GM18951 (cell line): Measurements from ENCODE around the gene CCDC158.
"Not testable (repeated sequence)": the region's sequence is repeated elsewhere in the genome, so short reads cannot be mapped to it uniquely, and the experiment has no call there.

Source experiments
- POLR2A ChIP-seq: IDR thresholded peaks from 4 replicates; pipeline ENCODE4 v1.6.1; 2011; ENCODE audit warnings: mild to moderate bottlenecking; ENCODE audit not compliant: insufficient read length, insufficient read depth; ENCODE audit errors: extremely low read depth
- in situ Hi-C: fragments of 300-500 bp; cut with MboI; formaldehyde crosslinking; loops from one replicate; pipeline ENCODE4 v1.12.0; 2022; ENCODE audit warnings: low sequenced_read_pairs, mixed read lengths, inconsistent platforms; ENCODE audit not compliant: unreplicated experiment

Gene CCDC158

DNA sequence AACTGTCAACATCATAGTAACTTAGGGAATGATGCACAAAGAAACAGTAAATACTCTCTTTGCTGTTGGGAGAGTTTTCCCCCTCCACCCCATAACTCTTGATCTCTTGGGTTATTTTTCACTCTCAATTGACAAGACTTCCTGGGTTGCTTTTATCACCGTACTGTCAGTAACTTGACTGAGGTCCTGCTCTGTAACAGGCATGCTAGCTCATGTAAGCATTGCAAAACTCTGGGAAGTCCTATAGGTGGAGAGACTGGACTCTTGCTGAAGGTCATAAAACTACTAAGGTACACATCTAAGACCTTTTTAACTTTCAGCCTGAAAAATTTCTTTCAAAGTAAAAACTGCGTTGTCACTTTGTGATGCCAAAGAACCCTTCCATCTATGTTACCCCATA, 25.0 kb upstream of the CCDC158 start:
- in situ Hi-C loops: no loop called here
- TF ChIP-seq POLR2A: no peak

DNA sequence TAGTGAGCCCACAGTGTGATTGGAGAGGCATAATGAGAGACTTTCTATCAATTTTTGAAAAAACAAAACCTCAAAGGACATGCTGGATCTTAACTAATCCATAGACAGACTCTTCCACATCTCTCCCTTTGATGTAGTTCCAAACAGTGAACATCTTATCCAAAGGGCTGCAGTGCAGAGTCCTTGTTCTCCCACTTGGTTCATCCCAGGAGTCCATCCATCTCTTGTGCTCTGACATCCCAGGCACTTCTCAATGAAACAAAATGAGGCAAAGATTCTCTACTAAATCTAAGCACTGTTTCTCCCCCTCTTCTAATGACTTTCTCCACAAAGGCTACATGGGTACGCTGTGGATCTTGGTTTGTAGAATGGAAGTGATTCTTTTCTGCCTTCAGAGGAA, 22.4 kb upstream of the CCDC158 start:
- in situ Hi-C loops: no loop called here
- TF ChIP-seq POLR2A: no peak

DNA sequence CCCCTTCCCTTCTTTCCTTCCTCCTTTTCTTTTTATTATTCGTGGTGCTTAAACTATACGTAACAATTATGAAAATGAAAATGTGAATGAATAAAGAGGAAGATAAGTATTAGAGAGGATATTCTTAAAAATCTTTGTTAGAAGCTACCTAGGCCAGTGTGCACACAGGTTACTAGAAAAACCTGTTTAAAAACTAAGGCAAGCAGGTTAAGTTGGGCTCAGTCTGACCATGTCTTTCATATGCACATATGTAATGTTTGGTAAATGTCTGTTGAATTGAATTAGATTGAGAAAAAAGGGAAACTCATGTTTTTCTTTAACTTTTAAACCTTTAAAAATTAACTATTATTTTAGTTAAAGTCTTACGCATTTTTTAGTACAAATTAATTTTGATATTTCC, 21.9 kb upstream of the CCDC158 start:
- in situ Hi-C loops: no loop called here
- no peak for TF ChIP-seq POLR2A

- TF ChIP-seq POLR2A: no peak
These were observed 20.9 kb upstream of the CCDC158 start for GRCh38 chr4:76441881-76442280.

DNA sequence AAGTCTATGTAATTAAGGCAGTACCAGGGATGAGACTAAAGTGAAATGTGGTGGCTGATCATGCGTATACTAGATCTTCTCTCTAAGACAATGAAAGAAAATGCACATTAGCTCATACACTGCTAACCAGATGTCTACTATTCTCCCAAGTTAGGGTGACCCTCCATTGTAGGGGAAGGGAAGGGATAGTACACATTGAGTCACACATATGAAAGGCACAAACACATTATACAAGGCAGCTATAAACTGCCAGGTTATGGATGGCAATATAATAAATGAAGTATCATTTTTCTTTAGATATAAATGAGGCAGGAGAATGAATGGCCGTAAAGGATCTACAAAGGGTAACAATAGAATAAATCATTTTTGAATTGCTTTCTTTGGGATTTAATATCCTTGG, 18.6 kb upstream of the CCDC158 start:
- in situ Hi-C loops: no loop called here
- no peak for TF ChIP-seq POLR2A

More at GRCh38 chr4:76441881-76442280, 20.9 kb upstream of the CCDC158 start:
- in situ Hi-C loops: no loop called here

- in situ Hi-C loops: no loop called here
- TF ChIP-seq POLR2A: no peak
These were observed 14.8 kb upstream of the CCDC158 start for GRCh38 chr4:76435528-76436319.

DNA sequence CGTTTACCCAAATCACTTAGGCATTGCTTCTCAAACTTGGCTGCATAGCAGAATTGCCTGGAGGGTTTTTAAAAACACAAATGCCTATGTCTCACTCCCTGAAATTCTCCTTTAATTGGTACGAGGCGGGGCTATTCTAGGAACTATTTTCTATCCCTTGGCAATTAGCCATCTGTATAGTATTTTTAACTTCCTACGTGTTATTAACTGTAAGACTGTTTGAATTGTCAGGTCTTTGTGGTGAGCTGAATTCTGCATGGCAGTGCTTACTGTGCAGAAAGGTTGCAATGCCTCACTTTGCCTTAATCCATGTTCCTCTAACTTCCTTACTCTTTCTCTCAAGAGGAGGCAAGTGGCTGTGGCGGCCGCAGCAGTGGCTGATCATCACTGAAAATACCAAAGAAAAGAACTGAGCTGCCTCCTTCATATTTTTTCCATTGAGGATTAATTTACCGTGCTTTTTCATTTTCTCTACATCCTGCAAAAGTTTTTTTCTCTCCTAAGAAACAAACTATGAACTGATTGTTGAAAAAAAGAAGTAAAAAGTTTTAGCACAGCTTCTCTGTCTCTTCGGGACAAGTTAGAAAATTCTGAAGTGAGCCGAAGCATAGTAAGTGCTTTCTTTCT, 14.1 kb upstream of the CCDC158 start, which contains the start of gene SHROOM3:
SHROOM3 (plus strand) TSS at position 329 of the 627 bp plus-strand sequence. CDS start 824 bp downstream, outside the sequence.
- in situ Hi-C loops: loop anchor here (5.0 kb wide), 1 partner anchor 72 kb away; no protein-coding TSS in a partner anchor
- TF ChIP-seq POLR2A: no peak

- in situ Hi-C loops: loop anchor here (5.0 kb wide), 1 partner anchor 77 kb away; no protein-coding TSS in a partner anchor
- no peak for TF ChIP-seq POLR2A
These were observed 9.8 kb upstream of the CCDC158 start for GRCh38 chr4:76430519-76431388.

DNA sequence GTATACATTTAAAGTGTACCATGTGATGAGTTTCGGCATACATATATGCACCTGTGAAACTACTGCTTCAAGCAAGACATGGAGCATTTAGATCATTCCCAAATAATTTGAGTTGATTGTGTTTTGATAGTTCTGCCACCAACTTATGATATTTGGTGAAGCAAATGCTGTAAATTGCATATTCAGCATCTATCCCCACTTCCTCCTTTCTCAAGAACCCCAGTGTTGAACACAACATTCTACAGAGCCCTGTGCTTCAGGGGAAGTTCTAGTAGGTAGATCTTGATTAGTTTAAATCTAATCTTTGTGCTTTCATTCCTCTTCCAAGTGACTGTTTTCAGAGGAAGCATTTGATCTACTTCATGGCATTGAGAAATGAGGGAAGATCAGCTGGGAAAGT, 8.7 kb upstream of the CCDC158 start:
- no peak for TF ChIP-seq POLR2A
- in situ Hi-C loops: loop anchor here (5.0 kb wide), 1 partner anchor 78 kb away; no protein-coding TSS in a partner anchor

- TF ChIP-seq POLR2A: no peak
- in situ Hi-C loops: no loop called here
These were observed 5.3 kb upstream of the CCDC158 start for GRCh38 chr4:76426272-76426671.

GRCh38 chr4:76423159-76423558, 2.2 kb upstream of the CCDC158 start:
- in situ Hi-C loops: not testable (repeated sequence)

DNA sequence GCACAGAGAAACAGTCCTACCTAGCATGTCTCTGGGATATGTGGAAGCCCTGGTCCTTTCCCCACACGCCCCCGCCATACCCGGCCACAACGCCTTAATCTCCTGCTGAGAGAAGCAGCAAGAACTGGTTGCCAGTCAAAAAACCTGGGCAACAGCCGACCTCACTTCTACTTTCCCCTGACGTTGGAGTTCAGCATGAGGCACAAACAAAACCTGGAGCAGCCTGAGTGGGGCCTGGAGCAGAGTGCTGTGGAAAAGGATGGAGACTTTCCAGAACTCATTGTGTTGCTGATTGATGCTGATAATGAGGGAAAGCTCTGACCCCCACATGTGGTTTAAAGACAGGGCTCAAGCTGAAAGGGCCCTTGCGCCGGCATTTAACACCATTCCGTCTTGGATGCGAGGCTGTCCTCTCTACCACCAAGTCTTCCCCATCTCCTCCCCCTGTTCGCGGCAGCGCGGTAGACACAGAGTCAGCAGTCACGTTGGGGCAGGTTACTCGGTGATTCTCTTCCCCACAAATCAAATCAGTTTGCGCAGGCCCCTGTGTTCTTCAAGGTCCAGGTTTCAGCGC, 666 bp downstream of the CCDC158 start:
- in situ Hi-C loops: no loop called here
- no peak for TF ChIP-seq POLR2A

GRCh38 chr4:76410636-76411035, 10.3 kb downstream of the CCDC158 start:
- in situ Hi-C loops: no loop called here
- no peak for TF ChIP-seq POLR2A

- in situ Hi-C loops: no loop called here
- no peak for TF ChIP-seq POLR2A
These were observed 13.4 kb downstream of the CCDC158 start for GRCh38 chr4:76407440-76408119.
